IMR-90 (cell line): ENCODE measurements around the gene CHP2. TPM values are rescaled to one million over a fixed set of nuclear protein-coding genes. Genes with fewer than 3 reads are reported as not detected.

Experiments used
- ATAC-seq: fragments of 200-7000 bp; cut with Tn5 transposase; 2 replicates; pipeline ENCODE4 v1.9.1; 2020; ENCODE audit warnings: low read depth, mild to moderate bottlenecking, moderate library complexity
- BruUV-seq: library from RNA; stranded (reverse); fragments of 400-500 nt; replicated peaks from 2 replicates; lab custom pipeline; 2021; lab: Mats Ljungman, UMichigan
- CTCF ChIA-PET: fragments of 300-600 bp; formaldehyde crosslinking; extraction: SDS; loops from one replicate; lab custom pipeline; 2021; ENCODE audit warnings: antibody characterized with exemption; lab: Yijun Ruan, JAX
- POLR2A ChIA-PET: fragments of 300-600 bp; sonication (Branson Sonifier 250); formaldehyde crosslinking; loops from one replicate; lab custom pipeline; 2022; ENCODE audit warnings: antibody characterized with exemption; ENCODE audit not compliant: unreplicated experiment; lab: Charles Lee
- DNase-seq: peaks from one replicate; pipeline ENCODE4 v3.0.0; 2013
- H2AFZ ChIP-seq: replicated peaks from 2 replicates; pipeline ENCODE3; 2013; ENCODE audit warnings: low read length, mild to moderate bottlenecking; ENCODE audit not compliant: poor library complexity
- H2AK5ac ChIP-seq: 2 replicates; pipeline ENCODE4 v1.6.1; 2013; ENCODE audit warnings: low read depth, low read length, inconsistent platforms
- H2AK9ac ChIP-seq: replicated peaks from 2 replicates; pipeline ENCODE3; 2013; ENCODE audit warnings: mild to moderate bottlenecking, low read depth, low read length, moderate library complexity; ENCODE audit not compliant: poor library complexity
- H2BK120ac ChIP-seq: 2 replicates; pipeline ENCODE4 v1.6.1; 2013; ENCODE audit warnings: low read depth, low read length, inconsistent platforms
- H2BK15ac ChIP-seq: 3 replicates; pipeline ENCODE4 v1.6.1; 2013; ENCODE audit warnings: low read depth, low read length, inconsistent platforms
- H2BK20ac ChIP-seq: 2 replicates; pipeline ENCODE4 v1.6.1; 2013; ENCODE audit warnings: low read depth, mild to moderate bottlenecking, inconsistent platforms, low read length, moderate library complexity
- H2BK5ac ChIP-seq: 2 replicates; pipeline ENCODE4 v1.6.1; 2013; ENCODE audit warnings: mild to moderate bottlenecking, low read depth, low read length, inconsistent platforms; ENCODE audit not compliant: poor library complexity, severe bottlenecking
- H3K14ac ChIP-seq: replicated peaks from 2 replicates; pipeline ENCODE4 v1.6.1; 2013; ENCODE audit warnings: low read depth, low read length, inconsistent platforms
- H3K18ac ChIP-seq: 2 replicates; pipeline ENCODE4 v1.6.1; 2013; ENCODE audit warnings: low read depth, low read length, control low read depth
- H3K23ac ChIP-seq: 2 replicates; pipeline ENCODE4 v1.6.1; 2013; ENCODE audit warnings: low read depth, low read length, inconsistent platforms
- H3K27ac ChIP-seq: 2 replicates; pipeline ENCODE4 v1.5.1; 2013; ENCODE audit warnings: mild to moderate bottlenecking, control low read depth, low read length; ENCODE audit not compliant: insufficient read depth
- H3K27me3 ChIP-seq: 2 replicates; pipeline ENCODE4 v1.6.1; 2013; ENCODE audit warnings: low read length; ENCODE audit not compliant: control insufficient read depth, insufficient read depth
- H3K36me3 ChIP-seq: 2 replicates; pipeline ENCODE4 v1.6.1; 2013; ENCODE audit warnings: low read length, mixed read lengths; ENCODE audit not compliant: control insufficient read depth, insufficient read depth
- H3K4ac ChIP-seq: 2 replicates; pipeline ENCODE4 v1.6.1; 2013; ENCODE audit warnings: low read depth, low read length, inconsistent platforms
- H3K4me1 ChIP-seq: 2 replicates; pipeline ENCODE4 v1.6.1; 2013; ENCODE audit warnings: low read length, mixed read lengths; ENCODE audit not compliant: control insufficient read depth, insufficient read depth
- H3K4me2 ChIP-seq: 2 replicates; pipeline ENCODE4 v1.6.1; 2013; ENCODE audit warnings: low read depth, mild to moderate bottlenecking, control low read depth, low read length, moderate library complexity
- H3K4me3 ChIP-seq: 2 replicates; pipeline ENCODE4 v1.5.1; 2013; ENCODE audit warnings: low read depth, mild to moderate bottlenecking, control low read depth, low read length, moderate library complexity; ENCODE audit not compliant: insufficient read depth
- H3K56ac ChIP-seq: 2 replicates; pipeline ENCODE4 v1.6.1; 2013; ENCODE audit warnings: low read length, inconsistent platforms; ENCODE audit not compliant: insufficient read depth; ENCODE audit errors: extremely low read depth
- H3K79me1 ChIP-seq, 2 experiments: 2 replicates each; pipeline ENCODE4 v1.6.1; 2013; ENCODE audit warnings: low read length in 2 of 2, inconsistent platforms in 1 of 2, low read depth in 1 of 2
- H3K9ac ChIP-seq: 2 replicates; pipeline ENCODE4 v1.6.1; 2013; ENCODE audit warnings: low read depth, low read length, control low read depth
- H3K9me1 ChIP-seq: 2 replicates; pipeline ENCODE4 v1.6.1; 2013; ENCODE audit warnings: low read length, inconsistent platforms; ENCODE audit not compliant: insufficient read depth
- H3K9me3 ChIP-seq: 2 replicates; pipeline ENCODE4 v1.6.1; 2013; ENCODE audit warnings: low read length; ENCODE audit not compliant: control insufficient read depth, insufficient read depth
- H4K20me1 ChIP-seq: 2 replicates; pipeline ENCODE4 v1.6.1; 2013; ENCODE audit warnings: low read length, inconsistent platforms; ENCODE audit not compliant: insufficient read depth
- H4K5ac ChIP-seq: 2 replicates; pipeline ENCODE4 v1.6.1; 2013; ENCODE audit warnings: mild to moderate bottlenecking, low read depth, low read length, control low read depth
- H4K8ac ChIP-seq, 2 experiments: 2 replicates each; pipeline ENCODE4 v1.6.1; 2013; ENCODE audit warnings: low read depth in 2 of 2, low read length in 2 of 2, control low read depth in 1 of 2, inconsistent platforms in 1 of 2
- H4K91ac ChIP-seq: 2 replicates; pipeline ENCODE4 v1.6.1; 2013; ENCODE audit warnings: low read depth, low read length, inconsistent platforms; ENCODE audit not compliant: insufficient read depth
- BHLHE40 ChIP-seq: fragments of 150-350 bp; IDR thresholded peaks from 2 replicates; pipeline ENCODE4 v1.6.1; 2016; ENCODE audit warnings: mild to moderate bottlenecking, low read depth, low read length
- CEBPB ChIP-seq: IDR thresholded peaks from 2 replicates; pipeline ENCODE4 v1.6.1; 2012; ENCODE audit warnings: low read depth, low read length, improper control_type of control experiment
- CHD1 ChIP-seq: IDR thresholded peaks from 2 replicates; pipeline ENCODE4 v1.6.1; 2012; ENCODE audit warnings: low read depth, low read length, improper control_type of control experiment
- FOS ChIP-seq: fragments of 150-350 bp; IDR thresholded peaks from 2 replicates; pipeline ENCODE4 v1.6.1; 2016; ENCODE audit warnings: low read depth, low read length
- MAFK ChIP-seq: IDR thresholded peaks from 2 replicates; pipeline ENCODE4 v1.6.1; 2012; ENCODE audit warnings: low read depth, low read length, improper control_type of control experiment
- MAZ ChIP-seq: IDR thresholded peaks from 2 replicates; pipeline ENCODE4 v1.6.1; 2012; ENCODE audit warnings: low read depth, mild to moderate bottlenecking, low read length, improper control_type of control experiment, moderate library complexity, borderline replicate concordance
- MXI1 ChIP-seq: IDR thresholded peaks from 2 replicates; pipeline ENCODE4 v1.6.1; 2012; ENCODE audit warnings: low read depth, mild to moderate bottlenecking, low read length, moderate library complexity, borderline replicate concordance
- NFE2L2 ChIP-seq: fragments of 150-350 bp; IDR thresholded peaks from 2 replicates; pipeline ENCODE4 v1.6.1; 2016; ENCODE audit warnings: low read depth, mild to moderate bottlenecking, low read length
- POLR2A ChIP-seq: IDR thresholded peaks from 2 replicates; pipeline ENCODE4 v1.6.1; 2012; ENCODE audit warnings: mild to moderate bottlenecking, low read depth, low read length
- RAD21 ChIP-seq: IDR thresholded peaks from 2 replicates; pipeline ENCODE4 v1.6.1; 2012; ENCODE audit warnings: low read length, improper control_type of control experiment
- RCOR1 ChIP-seq: IDR thresholded peaks from 2 replicates; pipeline ENCODE4 v1.6.1; 2012; ENCODE audit warnings: mild to moderate bottlenecking, low read length, improper control_type of control experiment; ENCODE audit not compliant: insufficient replicate concordance
- RFX5 ChIP-seq: IDR thresholded peaks from 2 replicates; pipeline ENCODE4 v1.8.0; 2012; ENCODE audit warnings: low read depth, mild to moderate bottlenecking, low read length, moderate library complexity
- SMC3 ChIP-seq: fragments of 150-350 bp; IDR thresholded peaks from 2 replicates; pipeline ENCODE4 v1.6.1; 2016; ENCODE audit warnings: low read depth, mild to moderate bottlenecking, antibody characterized with exemption, low read length, moderate library complexity
- USF2 ChIP-seq: fragments of 150-350 bp; IDR thresholded peaks from 2 replicates; pipeline ENCODE4 v1.6.1; 2017; ENCODE audit warnings: mild to moderate bottlenecking, antibody characterized with exemption, low read length, low read depth
- WGBS, 2 experiments: methylation state at CpG; one replicate each; pipeline versions ENCODE4 v1.1.5 to v1.1.7; 2013; ENCODE audit warnings: missing lambda C conversion rate in 2 of 2; ENCODE audit not compliant: insufficient read length in 1 of 2; ENCODE audit errors: extremely low coverage in 2 of 2; 5-methylcytosine and 5-hydroxymethylcytosine counted together
- dilution Hi-C: fragments of 300-500 bp; cut with HindIII; formaldehyde crosslinking; loops from one replicate; pipeline ENCODE4 v1.14.3; 2018; ENCODE audit warnings: low sequenced_read_pairs; ENCODE audit not compliant: unreplicated experiment
- in situ Hi-C: fragments of 300-500 bp; cut with MboI; formaldehyde crosslinking; loops from 3 replicates; pipeline ENCODE4 v1.14.3; 2019; ENCODE audit warnings: low sequenced_read_pairs, inconsistent platforms, mixed read lengths
- intact Hi-C: fragments of 100-400 bp; cut with micrococcal nuclease; formaldehyde crosslinking; loops from 2 replicates; pipeline ENCODE4 v1.10.0; 2022
- polyA plus RNA-seq, 3 experiments: library from polyadenylated mRNA; depleted of rRNA; stranded (reverse); fragments of >200 nt; gene quantifications; 2 replicates each; pipeline ENCODE4 v1.2.3, GENCODE V29; 2012; ENCODE audit warnings: low replicate concordance in 1 of 3
- total RNA-seq: library from RNA; depleted of rRNA; stranded (reverse); fragments of >200 nt; gene quantifications from 2 replicates; pipeline ENCODE4 v1.2.3, GENCODE V29; 2012
- TF ChIP-seq, protein P1 (sequence below): conservative IDR thresholded peaks from 2 replicates; pipeline ENCODE4 v1.5.1; 2012; ENCODE audit warnings: mild to moderate bottlenecking, low read depth, low read length, improper control_type of control experiment
- TF ChIP-seq, protein P2 (sequence below): fragments of 150-350 bp; IDR thresholded peaks from 2 replicates; pipeline ENCODE4 v1.6.1; 2016; ENCODE audit warnings: low read depth, mild to moderate bottlenecking, low read length, moderate library complexity, borderline replicate concordance

The CHP2 gene
- total and polyA plus RNA-seq, 2 of the 4 experiments (the other 2 are of a cell fraction), result not detected

- no CpG with 5 or more reads among the region's 8 CpGs for WGBS, 2 experiments
Observed at GRCh38 chr16:23771027-23771426, 16.2 kb downstream of the CHP2 start.

More at GRCh38 chr16:23771027-23771426, 16.2 kb downstream of the CHP2 start:
- H3K9me3 ChIP-seq, result no peaks in the 10 kb centered on the region
- BruUV-seq, result no TSS peak
- H3K4me3 ChIP-seq, result no peak overlapping the region
- in situ Hi-C loops, result no loop called here
- H4K8ac ChIP-seq, result no peak overlapping the region
- H3K56ac ChIP-seq, result no peak overlapping the region
- intact Hi-C loops, result no loop called here
- no peak overlapping the region for H3K9ac ChIP-seq
- H3K14ac ChIP-seq, result no peak overlapping the region
- H2AK5ac ChIP-seq, result no peak overlapping the region
- no peak overlapping the region for H3K4me2 ChIP-seq
- H4K91ac ChIP-seq, result no peak overlapping the region
- no peaks in the 10 kb centered on the region for H3K9me1 ChIP-seq
- no peak overlapping the region for H2BK20ac ChIP-seq
- H3K79me1 ChIP-seq, result no peaks in the 10 kb centered on the region
- no peaks in the 10 kb centered on the region for H3K4me1 ChIP-seq
- no peak overlapping the region for H3K18ac ChIP-seq
- no peak for ATAC-seq
- no peak overlapping the region for H2AK9ac ChIP-seq
- H3K4ac ChIP-seq, result no peak overlapping the region
- H2BK15ac ChIP-seq, result no peak overlapping the region
- H3K36me3 ChIP-seq, result no peaks in the 10 kb centered on the region
- H3K27me3 ChIP-seq, result no peaks in the 10 kb centered on the region
- TF ChIP-seq RAD21 (no peak), BHLHE40 (no peak), RCOR1 (no peak), CEBPB (no peak), MAFK (no peak), FOS (no peak), CHD1 (no peak), RFX5 (no peak), NFE2L2 (no peak), SMC3 (no peak), MXI1 (no peak), POLR2A (no peak), USF2 (no peak), MAZ (no peak)
- TF ChIP-seq, protein P1, sequence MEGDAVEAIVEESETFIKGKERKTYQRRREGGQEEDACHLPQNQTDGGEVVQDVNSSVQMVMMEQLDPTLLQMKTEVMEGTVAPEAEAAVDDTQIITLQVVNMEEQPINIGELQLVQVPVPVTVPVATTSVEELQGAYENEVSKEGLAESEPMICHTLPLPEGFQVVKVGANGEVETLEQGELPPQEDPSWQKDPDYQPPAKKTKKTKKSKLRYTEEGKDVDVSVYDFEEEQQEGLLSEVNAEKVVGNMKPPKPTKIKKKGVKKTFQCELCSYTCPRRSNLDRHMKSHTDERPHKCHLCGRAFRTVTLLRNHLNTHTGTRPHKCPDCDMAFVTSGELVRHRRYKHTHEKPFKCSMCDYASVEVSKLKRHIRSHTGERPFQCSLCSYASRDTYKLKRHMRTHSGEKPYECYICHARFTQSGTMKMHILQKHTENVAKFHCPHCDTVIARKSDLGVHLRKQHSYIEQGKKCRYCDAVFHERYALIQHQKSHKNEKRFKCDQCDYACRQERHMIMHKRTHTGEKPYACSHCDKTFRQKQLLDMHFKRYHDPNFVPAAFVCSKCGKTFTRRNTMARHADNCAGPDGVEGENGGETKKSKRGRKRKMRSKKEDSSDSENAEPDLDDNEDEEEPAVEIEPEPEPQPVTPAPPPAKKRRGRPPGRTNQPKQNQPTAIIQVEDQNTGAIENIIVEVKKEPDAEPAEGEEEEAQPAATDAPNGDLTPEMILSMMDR, result no peak
- TF ChIP-seq, protein P2, sequence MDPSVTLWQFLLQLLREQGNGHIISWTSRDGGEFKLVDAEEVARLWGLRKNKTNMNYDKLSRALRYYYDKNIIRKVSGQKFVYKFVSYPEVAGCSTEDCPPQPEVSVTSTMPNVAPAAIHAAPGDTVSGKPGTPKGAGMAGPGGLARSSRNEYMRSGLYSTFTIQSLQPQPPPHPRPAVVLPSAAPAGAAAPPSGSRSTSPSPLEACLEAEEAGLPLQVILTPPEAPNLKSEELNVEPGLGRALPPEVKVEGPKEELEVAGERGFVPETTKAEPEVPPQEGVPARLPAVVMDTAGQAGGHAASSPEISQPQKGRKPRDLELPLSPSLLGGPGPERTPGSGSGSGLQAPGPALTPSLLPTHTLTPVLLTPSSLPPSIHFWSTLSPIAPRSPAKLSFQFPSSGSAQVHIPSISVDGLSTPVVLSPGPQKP, result no peak
- H2AFZ ChIP-seq, result no peak overlapping the region
- no peaks in the 10 kb centered on the region for H4K20me1 ChIP-seq
- H4K5ac ChIP-seq, result no peak overlapping the region
- no peak overlapping the region for H2BK120ac ChIP-seq
- H3K23ac ChIP-seq, result no peak overlapping the region
- CTCF ChIA-PET, result no interaction called here
- no peak overlapping the region for H2BK5ac ChIP-seq
- no peak overlapping the region for H3K27ac ChIP-seq
- dilution Hi-C loops, result no loop called here
- no peak for DNase-seq
- POLR2A ChIA-PET, result no interaction called here
